Mesothelial cell of epicardium (in vitro differentiated cells): Measurements from ENCODE around the gene HHAT. TPM values are rescaled to one million over a fixed set of nuclear protein-coding genes. Genes with fewer than 3 reads are reported as not detected.

Experiments used
- DNase-seq, 2 experiments: peaks; one replicate each; pipeline ENCODE4 v3.0.0; 2021; ENCODE audit warnings: low spot score in 2 of 2; ENCODE audit not compliant: unreplicated experiment in 2 of 2
- H3K27ac Mint-ChIP-seq: 2 replicates; pipeline ENCODE4 v1.8.0; 2021; ENCODE audit warnings: mixed read lengths
- H3K27me3 Mint-ChIP-seq: 2 replicates; pipeline ENCODE4 v1.8.0; 2021; ENCODE audit warnings: low read depth, mixed read lengths
- H3K36me3 Mint-ChIP-seq: 2 replicates; pipeline ENCODE4 v1.8.0; 2021; ENCODE audit warnings: mixed read lengths
- H3K4me1 Mint-ChIP-seq: 2 replicates; pipeline ENCODE4 v1.8.0; 2021; ENCODE audit warnings: mixed read lengths
- H3K4me3 Mint-ChIP-seq: 2 replicates; pipeline ENCODE4 v1.8.0; 2021; ENCODE audit warnings: mild to moderate bottlenecking, moderate library complexity, mixed read lengths
- H3K9me3 Mint-ChIP-seq: 2 replicates; pipeline ENCODE4 v1.8.0; 2021; ENCODE audit warnings: mixed read lengths
- CTCF ChIP-seq: fragments of 200-600 bp; sonication (generic); IDR thresholded peaks from one replicate; pipeline ENCODE4 v1.5.0; 2021; ENCODE audit warnings: antibody characterized with exemption; ENCODE audit not compliant: unreplicated experiment
- total RNA-seq: library from RNA; stranded (reverse); gene quantifications from 3 replicates; pipeline ENCODE4 v1.2.1, GENCODE V29; 2021

The HHAT gene
- total RNA-seq, 1 donor from 2014 or later: 19.2 TPM

GRCh38 chr1:210291786-210292230, 36.9 kb upstream of the HHAT start:
- peak; percentile 31 to 69 for DNase-seq
- no peaks in the 10 kb centered on the region for H3K27me3 Mint-ChIP-seq
- TF ChIP-seq CTCF: no peak
- peak overlapping the region; percentile 66 for H3K4me3 Mint-ChIP-seq
- peaks cover 42% of the 10 kb centered on the region for H3K4me1 Mint-ChIP-seq
- peak overlapping the region; percentile 94 for H3K27ac Mint-ChIP-seq
- no peaks in the 10 kb centered on the region for H3K9me3 Mint-ChIP-seq
- no peaks in the 10 kb centered on the region for H3K36me3 Mint-ChIP-seq

GRCh38 chr1:210292231-210292871, 36.4 kb upstream of the HHAT start:
- no peak for TF ChIP-seq CTCF
- Mint-ChIP-seq H3K27me3 (no peaks in the 10 kb centered on the region), H3K36me3 (no peaks in the 10 kb centered on the region), H3K4me3 (peak overlapping the region; percentile 66), H3K27ac (peak overlapping the region; percentile 95), H3K9me3 (no peaks in the 10 kb centered on the region), H3K4me1 (peaks cover 42% of the 10 kb centered on the region)
- DNase-seq: peak; percentile 58 to 78

GRCh38 chr1:210293171-210293607, 35.5 kb upstream of the HHAT start:
- peak overlapping the region; percentile 66 for H3K4me3 Mint-ChIP-seq
- no peaks in the 10 kb centered on the region for H3K36me3 Mint-ChIP-seq
- H3K27me3 Mint-ChIP-seq: no peaks in the 10 kb centered on the region
- H3K4me1 Mint-ChIP-seq: peaks cover 46% of the 10 kb centered on the region
- no peaks in the 10 kb centered on the region for H3K9me3 Mint-ChIP-seq
- no peak for DNase-seq
- no peak for TF ChIP-seq CTCF
- peak overlapping the region; percentile 95 for H3K27ac Mint-ChIP-seq

GRCh38 chr1:210294999-210295745, 33.5 kb upstream of the HHAT start:
- Mint-ChIP-seq H3K4me3 (peak overlapping the region; percentile 15), H3K4me1 (peaks cover 62% of the 10 kb centered on the region), H3K36me3 (no peaks in the 10 kb centered on the region), H3K9me3 (no peaks in the 10 kb centered on the region), H3K27ac (peak overlapping the region; percentile 86), H3K27me3 (no peaks in the 10 kb centered on the region)
- DNase-seq: peak; percentile 33 to 64
- no peak for TF ChIP-seq CTCF

- no peak for TF ChIP-seq CTCF
- Mint-ChIP-seq H3K4me1 (peaks cover 61% of the 10 kb centered on the region), H3K27me3 (no peaks in the 10 kb centered on the region), H3K27ac (no peak overlapping the region), H3K36me3 (no peaks in the 10 kb centered on the region), H3K9me3 (no peaks in the 10 kb centered on the region), H3K4me3 (no peak overlapping the region)
- no peak for DNase-seq
Measured at GRCh38 chr1:210296682-210297081, 32.0 kb upstream of the HHAT start.
